H9 (cell line): ENCODE measurements around the gene CELF6. TPM values are rescaled to one million over a fixed set of nuclear protein-coding genes. Genes with fewer than 3 reads are reported as not detected.

Experiments used
- DNase-seq: peaks from one replicate; pipeline ENCODE4 v3.0.0-alpha.2; 2017
- H2AFZ ChIP-seq: one replicate; pipeline ENCODE4 v1.6.1; 2013; ENCODE audit warnings: mild to moderate bottlenecking, low read length, control low read depth, moderate library complexity
- H2AK5ac ChIP-seq: 2 replicates; pipeline ENCODE4 v1.6.1; 2013; ENCODE audit warnings: low read length, control low read depth, mixed read lengths; ENCODE audit not compliant: insufficient read length
- H2BK120ac ChIP-seq: one replicate; pipeline ENCODE4 v1.6.1; 2013; ENCODE audit warnings: low read depth, mild to moderate bottlenecking, low read length, control low read depth, inconsistent platforms; ENCODE audit not compliant: poor library complexity, severe bottlenecking
- H2BK12ac ChIP-seq: 2 replicates; pipeline ENCODE4 v1.6.1; 2013; ENCODE audit warnings: low read length, control low read depth, mixed read lengths, low read depth; ENCODE audit not compliant: insufficient read length
- H2BK15ac ChIP-seq: 2 replicates; pipeline ENCODE4 v1.6.1; 2013; ENCODE audit warnings: low read depth, low read length, control low read depth
- H2BK20ac ChIP-seq: one replicate; pipeline ENCODE4 v1.6.1; 2013; ENCODE audit warnings: low read depth, mild to moderate bottlenecking, low read length, control low read depth, inconsistent platforms; ENCODE audit not compliant: poor library complexity, severe bottlenecking
- H2BK5ac ChIP-seq: 2 replicates; pipeline ENCODE4 v1.6.1; 2013; ENCODE audit warnings: low read length, control low read depth, mixed read lengths; ENCODE audit not compliant: insufficient read length
- H3K14ac ChIP-seq: 2 replicates; pipeline ENCODE4 v1.6.1; 2013; ENCODE audit warnings: low read length, control low read depth; ENCODE audit not compliant: insufficient read depth
- H3K18ac ChIP-seq: 2 replicates; pipeline ENCODE4 v1.6.1; 2013; ENCODE audit warnings: low read depth, mild to moderate bottlenecking, mixed read lengths, low read length, control low read depth; ENCODE audit not compliant: insufficient read length
- H3K23ac ChIP-seq: 2 replicates; pipeline ENCODE4 v1.6.1; 2013; ENCODE audit warnings: low read length, control low read depth, mixed read lengths, low read depth; ENCODE audit not compliant: insufficient read length
- H3K23me2 ChIP-seq: 2 replicates; pipeline ENCODE4 v1.6.1; 2013; ENCODE audit warnings: low read depth, mild to moderate bottlenecking, mixed read lengths, low read length, control low read depth; ENCODE audit not compliant: insufficient read length, poor library complexity, severe bottlenecking
- H3K27ac ChIP-seq: 2 replicates; pipeline ENCODE4 v1.5.1; 2013; ENCODE audit warnings: low read length, control low read depth, mixed read lengths, low read depth; ENCODE audit not compliant: insufficient read length
- H3K27me3 ChIP-seq: 2 replicates; pipeline ENCODE4 v1.6.1; 2013; ENCODE audit warnings: low read length, control low read depth, inconsistent platforms; ENCODE audit not compliant: insufficient read depth
- H3K4ac ChIP-seq: 2 replicates; pipeline ENCODE4 v1.6.1; 2013; ENCODE audit warnings: low read depth, mild to moderate bottlenecking, control low read depth, inconsistent platforms, low read length, moderate library complexity
- H3K4me1 ChIP-seq: 2 replicates; pipeline ENCODE4 v1.6.1; 2013; ENCODE audit warnings: low read length, control low read depth, inconsistent platforms; ENCODE audit not compliant: insufficient read depth
- H3K4me2 ChIP-seq: 2 replicates; pipeline ENCODE4 v1.6.1; 2013; ENCODE audit warnings: low read length, control low read depth, mixed read lengths; ENCODE audit not compliant: insufficient read length, insufficient read depth
- H3K56ac ChIP-seq: 2 replicates; pipeline ENCODE4 v1.6.1; 2013; ENCODE audit warnings: low read depth, mild to moderate bottlenecking, mixed read lengths, low read length, control low read depth; ENCODE audit not compliant: insufficient read length
- H3K79me1 ChIP-seq: 2 replicates; pipeline ENCODE4 v1.6.1; 2013; ENCODE audit warnings: low read depth, mild to moderate bottlenecking, moderate library complexity, low read length, control low read depth, inconsistent platforms; ENCODE audit not compliant: insufficient read depth, poor library complexity, severe bottlenecking
- H3K79me2 ChIP-seq: 2 replicates; pipeline ENCODE4 v1.6.1; 2013; ENCODE audit warnings: low read length, control low read depth, inconsistent platforms; ENCODE audit not compliant: insufficient read depth
- H3K9ac ChIP-seq: 2 replicates; pipeline ENCODE4 v1.6.1; 2013; ENCODE audit warnings: low read length, control low read depth, mixed read lengths; ENCODE audit not compliant: insufficient read length; ENCODE audit errors: extremely low read depth
- H3K9me3 ChIP-seq: one replicate; pipeline ENCODE4 v1.6.1; 2013; ENCODE audit warnings: low read depth, low read length, inconsistent platforms; ENCODE audit not compliant: control insufficient read depth
- H3T11ph ChIP-seq: one replicate; pipeline ENCODE4 v1.6.1; 2013; ENCODE audit warnings: mild to moderate bottlenecking, low read length, control low read depth, inconsistent platforms
- H4K20me1 ChIP-seq: one replicate; pipeline ENCODE4 v1.6.1; 2013; ENCODE audit not compliant: control insufficient read depth, insufficient read length, insufficient read depth
- H4K5ac ChIP-seq: 2 replicates; pipeline ENCODE4 v1.6.1; 2013; ENCODE audit warnings: low read depth, mild to moderate bottlenecking, mixed read lengths, low read length, control low read depth; ENCODE audit not compliant: insufficient read length
- H4K8ac ChIP-seq: replicated peaks from 2 replicates; pipeline ENCODE4 v1.6.1; 2013; ENCODE audit warnings: low read length, control low read depth, mixed read lengths, low read depth; ENCODE audit not compliant: insufficient read length
- H4K91ac ChIP-seq: 2 replicates; pipeline ENCODE4 v1.6.1; 2013; ENCODE audit warnings: low read depth, mild to moderate bottlenecking, moderate library complexity, mixed read lengths, low read length, control low read depth; ENCODE audit not compliant: insufficient read length
- H3K27ac Mint-ChIP-seq, 3 experiments: 2 replicates in 2 of 3; 3 replicates in 1 of 3; pipeline ENCODE4 v1.8.0; 2020 to 2021; ENCODE audit warnings: mixed read lengths in 3 of 3, mild to moderate bottlenecking in 1 of 3, moderate library complexity in 1 of 3
- H3K27me3 Mint-ChIP-seq: 2 replicates; pipeline ENCODE4 v1.8.0; 2021; ENCODE audit warnings: low read depth, mild to moderate bottlenecking, moderate library complexity, mixed read lengths
- H3K36me3 Mint-ChIP-seq, 3 experiments: 2 replicates in 2 of 3; 3 replicates in 1 of 3; pipeline ENCODE4 v1.8.0; 2020 to 2021; ENCODE audit warnings: low read depth in 3 of 3, mixed read lengths in 3 of 3; ENCODE audit not compliant: insufficient read depth in 1 of 3
- H3K4me1 Mint-ChIP-seq, 2 experiments: 2 replicates each; pipeline ENCODE4 v1.8.0; 2020; ENCODE audit warnings: mixed read lengths in 2 of 2
- H3K4me3 Mint-ChIP-seq, 2 experiments: 2 replicates in 1 of 2; 3 replicates in 1 of 2; pipeline ENCODE4 v1.8.0; 2020 to 2021; ENCODE audit warnings: mild to moderate bottlenecking in 2 of 2, mixed read lengths in 2 of 2, moderate library complexity in 1 of 2
- H3K9me3 Mint-ChIP-seq, 2 experiments: 2 replicates in 1 of 2; 3 replicates in 1 of 2; pipeline ENCODE4 v1.8.0; 2020; ENCODE audit warnings: mild to moderate bottlenecking in 2 of 2, mixed read lengths in 2 of 2, moderate library complexity in 1 of 2
- CTCF ChIP-seq: fragments of 200-600 bp; sonication (generic); conservative IDR thresholded peaks from 3 replicates; pipeline ENCODE4 v1.8.0; 2021; ENCODE audit warnings: antibody characterized with exemption, mild to moderate bottlenecking
- WGBS: extraction: QIAGEN DNeasy Blood & Tissue Kit; methylation state at CpG from one replicate; pipeline ENCODE4 v1.1.7; 2013; ENCODE audit warnings: missing lambda C conversion rate, low lambda C conversion rate, mixed read lengths; ENCODE audit not compliant: insufficient read length; ENCODE audit errors: extremely low coverage; 5-methylcytosine and 5-hydroxymethylcytosine counted together
- total RNA-seq: library from RNA; stranded (reverse); gene quantifications from 2 replicates; pipeline ENCODE4 v1.2.1, GENCODE V29; 2021

CELF6 gene
- total RNA-seq, 1 experiment from 2014 or later, result 0.13 TPM

GRCh38 chr15:72242775-72243370, 77.1 kb downstream of the CELF6 start:
- Histone ChIP-seq H3K23ac (no peak overlapping the region), H3K23me2 (no peaks in the 10 kb centered on the region), H3K9me3 (no peaks in the 10 kb centered on the region), H3K27ac (no peak overlapping the region), H2BK20ac (no peak overlapping the region), H3K79me1 (no peaks in the 10 kb centered on the region), H4K8ac (no peak overlapping the region), H3K14ac (no peak overlapping the region), H3T11ph (no peak overlapping the region), H4K91ac (no peak overlapping the region), H2BK120ac (no peak overlapping the region), H3K27me3 (peaks cover 6% of the 10 kb centered on the region; the same call in 1 of the 2 replicates), H3K79me2 (no peaks in the 10 kb centered on the region), H2BK15ac (no peak overlapping the region), H2AK5ac (no peak overlapping the region), H2AFZ (no peak overlapping the region), H4K5ac (no peak overlapping the region), H3K18ac (no peak overlapping the region), H3K4ac (no peak overlapping the region), H3K56ac (no peak overlapping the region), H3K4me1 (no peaks in the 10 kb centered on the region), H2BK5ac (no peak overlapping the region), H4K20me1 (no peaks in the 10 kb centered on the region), H3K9ac (no peak overlapping the region), H2BK12ac (no peak overlapping the region), H3K4me2 (no peak overlapping the region)
- no peak for TF ChIP-seq CTCF
- Mint-ChIP-seq H3K4me3 (peak overlapping the region in 1 of 2 experiments; percentile 40; a peak in 1 of 5 replicates), H3K9me3 (no peaks in the 10 kb centered on the region; a peak in 1 of 5 replicates), H3K36me3 (peaks cover 39 to 71% (median 52%) of the 10 kb centered on the region in 3 experiments), H3K4me1 (peaks cover 24 to 25% of the 10 kb centered on the region in 2 experiments), H3K27me3 (peaks cover 88% of the 10 kb centered on the region), H3K27ac (no peak overlapping the region; a peak in 1 of 7 replicates)
- no CpG with 5 or more reads among the region's 2 CpGs for WGBS
- DNase-seq, result no peak
